Measurements from ENCODE around the gene ZNF575.

The ZNF575 gene

GRCh38 chr19:43524922-43525835 is 7.8 kb upstream of the ZNF575 start (continued):
- peak; percentile 61 for TF ChIP-seq ZBTB44 (tag by site-specific recombination; IDR thresholded peaks at IDR 0.05)
- no peak for TF ChIP-seq ZNF747 (tag by site-specific recombination; IDR thresholded peaks at IDR 0.05)
- 0 out of 2 replicates have a peak, but pooled peaks have one; percentile 13 for TF ChIP-seq ZNF624 (tag by site-specific recombination; IDR thresholded peaks at IDR 0.05)
- no peak for TF ChIP-seq ZNF184 (tag by site-specific recombination; IDR thresholded peaks at IDR 0.05)
- no peak for TF ChIP-seq ZBTB26 (tag by site-specific recombination; optimal IDR thresholded peaks at IDR 0.05)
- TF ChIP-seq ZNF639 (tag by site-specific recombination; IDR thresholded peaks at IDR 0.05): no peak
- TF ChIP-seq ZBTB21 (tag by site-specific recombination; IDR thresholded peaks at IDR 0.05): no peak
- TF ChIP-seq PRDM1 (tag by site-specific recombination; IDR thresholded peaks at IDR 0.05): peak; percentile 78
- no peak for TF ChIP-seq SCRT2 (tag by site-specific recombination; IDR thresholded peaks at IDR 0.05)
- no peak for TF ChIP-seq ZSCAN5A (tag by site-specific recombination; IDR thresholded peaks at IDR 0.05)
- no peak for TF ChIP-seq ZNF157 (tag by site-specific recombination; IDR thresholded peaks at IDR 0.05)
- TF ChIP-seq ZBTB48 (tag by site-specific recombination; IDR thresholded peaks at IDR 0.05): no peak
- no peak for TF ChIP-seq MYNN (tag by site-specific recombination; IDR thresholded peaks at IDR 0.05; ENCODE audit: borderline replicate concordance)
- no peak for TF ChIP-seq ZNF521 (tag by site-specific recombination; IDR thresholded peaks at IDR 0.05)
- no peak for TF ChIP-seq ZNF658 (tag by site-specific recombination; IDR thresholded peaks at IDR 0.05)
- no peak for TF ChIP-seq ZNF311 (tag by site-specific recombination; IDR thresholded peaks at IDR 0.05; ENCODE audit: borderline replicate concordance)
- TF ChIP-seq ZNF610 (tag by site-specific recombination; IDR thresholded peaks at IDR 0.05; ENCODE audit: borderline replicate concordance): no peak
- no peak for TF ChIP-seq ZNF26 (tag by site-specific recombination; IDR thresholded peaks at IDR 0.05)
- no peak for TF ChIP-seq ZNF202 (tag by site-specific recombination; IDR thresholded peaks at IDR 0.05; ENCODE audit: borderline replicate concordance)
- no peak for TF ChIP-seq ZNF645 (tag by site-specific recombination; IDR thresholded peaks at IDR 0.05)
- TF ChIP-seq SP7 (tag by site-specific recombination; IDR thresholded peaks at IDR 0.05): peak; percentile 34; the same call in 1 of the 2 replicates
- peak; percentile 46; the same call in 1 of the 2 replicates for TF ChIP-seq SP2 (tag by site-specific recombination; IDR thresholded peaks at IDR 0.05)
- peak; percentile 32 for TF ChIP-seq ZNF335 (tag by site-specific recombination; conservative IDR thresholded peaks at IDR 0.05)
- no peak for TF ChIP-seq ZNF398 (tag by site-specific recombination; IDR thresholded peaks at IDR 0.05)
- TF ChIP-seq KLF16 (tag by site-specific recombination; IDR thresholded peaks at IDR 0.05): no peak

Data from HEK293 (cell line).